SK-N-DZ (cell line): Measurements from ENCODE around the gene FMN2.
"Not testable (repeated sequence)": the region's sequence is repeated elsewhere in the genome, so short reads cannot be mapped to it uniquely, and the experiment has no call there.

ENCODE experiments used
- DNase-seq: peaks from one replicate; pipeline ENCODE4 v3.0.0-alpha.2; 2015; ENCODE audit warnings: low spot score

The FMN2 gene

DNA sequence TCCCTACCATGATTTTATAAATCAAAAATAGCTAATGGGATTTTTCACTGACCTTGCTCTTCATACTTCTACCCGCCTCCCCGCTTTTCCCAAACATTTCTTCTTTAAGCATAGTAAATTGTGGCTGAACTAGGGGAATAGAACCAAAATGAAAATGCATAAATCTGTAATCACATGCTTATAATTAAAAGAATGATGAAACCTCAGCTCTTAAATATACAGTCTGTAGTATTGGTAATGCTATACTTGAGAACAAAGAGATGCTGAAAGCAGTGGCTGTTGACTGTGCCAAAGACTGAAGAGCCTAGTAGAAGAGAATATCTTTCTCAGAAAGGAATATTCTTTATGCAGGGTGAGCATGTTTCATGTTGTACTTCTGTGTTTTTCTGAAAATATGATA is 271.1 kb downstream of the FMN2 start:
- no peak for DNase-seq

DNA sequence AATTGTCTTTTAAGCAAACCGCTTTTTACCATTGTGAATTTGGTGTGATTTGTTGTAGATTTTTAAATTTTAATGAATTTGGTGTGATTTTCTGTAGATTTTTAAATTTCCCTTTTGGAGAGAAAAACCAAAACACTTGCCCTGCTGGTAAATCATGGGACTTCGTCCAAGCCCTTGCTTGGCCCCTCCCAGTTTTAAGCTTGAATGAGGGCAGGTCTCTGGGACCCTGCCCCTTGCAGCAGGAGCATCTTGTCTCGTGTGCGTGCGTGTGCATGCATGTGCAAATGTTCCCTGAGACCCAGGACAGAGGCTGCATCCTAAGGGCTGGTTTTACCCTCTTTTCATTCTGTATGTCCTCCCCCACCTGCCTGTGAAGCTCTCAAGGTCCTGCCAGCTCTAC is 271.6 kb downstream of the FMN2 start:
- DNase-seq, result no peak

DNA sequence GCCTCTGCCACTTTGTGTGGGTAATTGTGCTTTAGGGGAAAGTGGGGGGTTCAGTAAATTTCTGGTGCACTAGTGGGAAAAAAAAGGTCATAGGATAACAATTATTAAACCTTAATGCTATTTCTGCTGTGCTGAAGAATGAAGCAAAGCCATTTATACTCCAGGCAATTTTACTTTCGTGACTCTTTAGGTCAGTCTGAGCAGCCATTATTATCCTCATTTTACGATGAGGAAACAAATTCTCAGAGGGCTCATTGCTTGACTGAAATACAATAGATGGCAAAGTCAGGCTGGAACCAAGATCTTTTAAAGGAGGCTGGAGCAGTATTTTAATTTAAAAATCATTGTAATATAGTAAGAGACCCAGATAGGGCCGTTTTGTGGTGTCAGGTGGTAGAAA is 272.2 kb downstream of the FMN2 start:
- no peak for DNase-seq

DNA sequence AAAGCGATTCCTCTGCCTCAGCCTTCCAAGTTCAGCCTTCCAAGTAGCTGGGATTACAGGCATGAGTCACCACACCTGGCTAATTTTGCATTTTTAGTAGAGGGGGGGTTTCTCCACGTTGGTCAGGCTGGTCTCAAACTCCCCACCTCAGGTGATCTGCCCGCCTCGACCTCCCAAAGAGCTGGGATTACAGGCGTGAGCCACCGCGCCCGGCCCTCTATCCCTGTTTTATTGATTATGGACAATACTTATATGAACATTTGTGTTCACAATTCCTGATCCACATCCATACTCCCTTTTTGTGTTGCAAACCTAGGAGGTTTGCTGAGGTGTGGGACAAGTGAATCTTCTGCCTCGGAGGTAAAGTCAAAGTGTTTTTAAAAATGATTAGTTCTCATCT is 275.0 kb downstream of the FMN2 start:
- no peak for DNase-seq

DNA sequence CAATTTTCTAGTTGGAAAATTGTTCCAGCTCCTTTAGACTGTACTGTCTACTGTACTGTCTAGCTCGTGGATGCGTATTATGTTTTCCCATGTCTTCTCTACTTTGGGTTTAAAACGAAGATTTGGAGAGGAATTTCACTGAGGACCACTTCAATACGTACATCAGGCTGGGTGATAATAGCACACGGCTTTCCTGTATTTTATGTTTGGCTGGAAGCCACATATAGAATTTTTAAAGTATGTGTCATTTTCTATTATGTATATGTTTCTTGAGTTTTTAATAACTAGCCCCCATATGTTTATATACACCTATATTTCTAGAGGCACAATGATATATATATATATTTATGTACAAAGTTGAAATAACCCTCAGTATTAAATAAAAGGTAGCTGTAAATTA is 293.9 kb downstream of the FMN2 start:
- DNase-seq, result no peak

DNA sequence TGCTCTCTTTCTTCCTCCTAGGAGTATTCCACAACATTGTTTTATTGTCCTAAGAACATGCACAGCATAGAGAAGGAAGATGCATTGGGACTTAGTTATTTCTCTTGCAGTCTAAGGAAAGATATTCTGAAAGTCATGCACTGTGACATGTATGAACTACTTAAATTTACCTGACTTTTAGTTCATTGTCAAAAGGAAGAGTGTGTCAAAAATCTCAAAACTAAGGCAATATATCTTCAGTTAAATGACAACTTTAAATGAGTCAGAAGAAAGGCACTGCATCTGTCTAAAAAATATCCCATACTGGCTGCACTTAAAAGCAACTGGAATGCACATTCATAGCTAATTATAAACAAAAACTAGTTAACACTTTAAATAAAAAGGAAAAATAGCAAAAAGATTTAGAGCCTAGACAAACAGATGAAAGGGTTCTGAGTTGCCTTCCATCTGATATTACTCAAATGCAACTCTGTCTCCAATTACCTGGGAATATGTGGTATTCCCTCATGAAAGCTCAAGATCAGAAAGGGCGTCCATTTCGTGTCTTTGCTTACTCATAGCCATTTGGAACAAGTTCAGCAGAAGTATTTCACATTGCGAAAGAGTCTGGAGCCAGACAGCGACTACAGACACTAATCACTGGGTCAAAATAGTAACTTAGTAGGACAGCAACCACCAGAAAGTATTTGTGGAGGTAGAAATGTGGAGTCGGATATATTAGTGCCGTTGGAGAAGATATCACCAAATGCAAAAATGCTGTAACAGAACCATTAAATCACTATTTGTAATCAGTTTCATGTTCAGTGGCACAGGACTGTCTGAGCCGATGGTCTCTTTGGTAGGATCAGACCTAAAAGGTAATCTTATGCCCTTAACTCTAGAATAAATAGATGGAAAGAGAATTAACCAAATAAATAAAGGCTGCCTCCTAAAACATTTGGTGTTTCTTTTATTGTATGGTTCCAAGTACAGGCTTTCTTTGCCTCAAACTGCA is 294.6 kb downstream of the FMN2 start:
- no peak for DNase-seq

DNA sequence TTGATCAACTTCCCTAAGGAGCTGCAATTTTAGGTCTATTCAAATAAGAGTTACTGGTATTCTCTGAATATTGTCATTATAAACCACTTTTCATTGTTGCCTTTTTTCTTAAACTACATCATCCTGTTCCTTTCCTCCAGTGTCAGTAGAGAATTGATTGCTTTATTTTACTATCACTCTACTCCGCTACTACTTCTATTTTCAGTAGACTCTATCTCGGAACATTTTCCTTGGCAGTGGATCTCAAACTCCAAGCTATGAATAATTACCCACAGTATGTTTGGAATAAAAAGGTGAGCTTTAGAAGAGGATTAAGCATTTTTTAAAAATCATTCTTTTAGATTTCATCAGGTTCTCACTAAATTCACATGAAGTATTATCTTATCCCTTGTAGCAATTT is 295.4 kb downstream of the FMN2 start:
- DNase-seq, result no peak

DNA sequence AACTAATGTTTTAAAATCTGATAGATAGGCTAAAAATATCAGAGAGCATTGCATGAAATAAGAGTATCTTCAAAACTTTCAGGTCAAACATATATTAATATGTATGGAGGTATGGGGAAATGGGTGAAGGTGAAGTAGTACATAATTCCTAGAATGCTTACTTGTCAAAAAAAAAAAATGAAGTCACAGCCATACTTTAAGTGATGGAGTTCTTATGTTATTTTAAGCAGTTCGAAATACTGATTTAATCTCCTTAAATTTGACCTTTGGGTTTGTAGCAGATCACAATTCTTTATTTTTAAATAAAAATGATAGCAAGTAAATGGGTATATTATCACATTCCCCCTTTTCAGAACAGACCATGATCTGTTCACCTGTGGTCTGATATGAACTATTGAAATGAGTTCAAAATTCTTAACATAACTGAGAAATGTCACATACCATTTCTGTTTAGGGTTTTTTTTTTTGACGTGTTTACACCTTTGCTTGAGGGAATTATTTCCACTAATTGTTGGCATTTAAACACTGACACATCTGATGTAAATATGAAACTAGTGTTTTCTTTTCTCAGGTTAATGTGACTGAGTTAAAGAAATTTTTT is 300.1 kb downstream of the FMN2 start:
- no peak for DNase-seq

GRCh38 chr1:240394353-240394752 is 302.7 kb downstream of the FMN2 start:
- DNase-seq, result no peak

- no peak for DNase-seq
These were observed 303.7 kb downstream of the FMN2 start for GRCh38 chr1:240395336-240395735.

GRCh38 chr1:240399381-240399780 is 307.7 kb downstream of the FMN2 start:
- peak; percentile 4 for DNase-seq

GRCh38 chr1:240401731-240402130 is 310.0 kb downstream of the FMN2 start:
- no peak for DNase-seq

- DNase-seq, result no peak
These were observed 310.6 kb downstream of the FMN2 start for GRCh38 chr1:240402326-240402725.

- no peak for DNase-seq
These were observed 312.6 kb downstream of the FMN2 start for GRCh38 chr1:240404286-240404685.

- DNase-seq, result no peak
These were observed 314.1 kb downstream of the FMN2 start for GRCh38 chr1:240405751-240406150.

DNA sequence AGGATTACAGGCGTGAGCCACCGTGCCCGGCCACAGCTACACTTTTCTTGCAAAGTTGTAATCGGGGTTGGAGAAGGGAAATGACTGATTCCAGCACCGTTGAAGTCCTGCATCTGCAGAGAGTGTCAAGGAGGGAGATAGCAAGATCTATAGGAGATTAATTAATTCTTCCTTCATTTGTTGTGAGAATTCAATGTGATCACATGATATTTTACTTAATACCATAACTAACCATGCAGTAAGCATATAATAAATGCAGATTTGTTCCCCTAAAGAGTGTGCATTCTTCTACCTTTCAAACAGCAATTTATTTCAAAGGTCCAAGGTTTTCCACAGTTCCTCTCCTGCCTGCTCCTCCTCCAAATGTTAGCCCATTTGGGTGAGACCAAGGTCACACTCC is 315.7 kb downstream of the FMN2 start:
- DNase-seq, result no peak

DNA sequence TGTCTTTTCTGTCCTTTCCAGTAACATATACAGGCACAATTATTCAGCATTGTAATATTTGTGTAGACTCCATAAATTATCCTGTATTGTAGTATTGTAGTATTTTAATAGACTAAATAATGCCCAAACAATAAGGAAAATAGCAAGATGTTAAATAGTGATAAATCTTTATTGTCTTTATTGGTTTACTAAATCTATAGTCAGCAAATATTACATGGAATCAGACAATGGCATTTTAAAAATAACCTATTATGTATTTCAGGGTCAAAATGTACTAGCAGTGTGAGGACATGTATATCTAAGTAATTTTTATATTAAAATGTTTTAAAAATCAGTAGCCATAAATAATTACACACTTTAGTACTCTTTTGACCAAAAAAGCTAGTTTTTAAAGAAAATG is 317.9 kb downstream of the FMN2 start:
- no peak for DNase-seq

- no peak for DNase-seq
These were observed 322.0 kb downstream of the FMN2 start for GRCh38 chr1:240413732-240414131.

DNA sequence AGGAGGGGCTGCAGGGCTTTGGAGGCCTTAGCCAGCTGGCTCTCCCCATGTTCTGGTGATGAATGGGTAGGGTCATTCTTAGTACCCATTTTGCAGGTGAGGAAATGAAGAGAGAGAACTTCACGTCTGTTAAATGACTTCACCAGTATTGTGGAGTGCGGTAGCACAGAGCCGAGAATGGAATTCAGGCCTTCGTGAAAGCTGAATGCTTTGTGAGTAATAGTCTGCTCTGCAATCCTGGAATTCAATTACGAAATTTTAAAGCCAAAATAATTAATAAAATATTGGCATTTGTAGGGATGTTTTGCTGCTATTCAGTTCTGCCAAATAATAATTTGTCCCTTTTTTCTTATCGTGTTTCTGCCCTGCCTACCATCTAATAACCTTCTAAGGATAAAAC is 322.6 kb downstream of the FMN2 start:
- no peak for DNase-seq

- not testable (repeated sequence) for DNase-seq
These were observed 323.3 kb downstream of the FMN2 start for GRCh38 chr1:240415011-240415410.

GRCh38 chr1:240415532-240415931 is 323.8 kb downstream of the FMN2 start:
- no peak for DNase-seq

- no peak for DNase-seq
These were observed 325.6 kb downstream of the FMN2 start for GRCh38 chr1:240417317-240417716.

GRCh38 chr1:240420766-240421165 is 329.1 kb downstream of the FMN2 start:
- no peak for DNase-seq
